ENCODE results near the gene PLA2R1.
"Not testable (repeated sequence)": the region's sequence is repeated elsewhere in the genome, so short reads cannot be mapped to it uniquely, and the experiment has no call there.

Gene PLA2R1

GRCh38 chr2:160063879-160064612 is 1.6 kb upstream of the PLA2R1 start:
- DNase-seq (ENCODE audit: low spot score), result no peak

GRCh38 chr2:160063271-160063670 is 856 bp upstream of the PLA2R1 start:
- no peak for DNase-seq (ENCODE audit: low spot score)

- no peak for DNase-seq (ENCODE audit: low spot score)
Measured at GRCh38 chr2:160061944-160062291, 497 bp downstream of the PLA2R1 start.

GRCh38 chr2:160061533-160061932 is 882 bp downstream of the PLA2R1 start:
- no peak for DNase-seq (ENCODE audit: low spot score)

GRCh38 chr2:160060297-160060696 is 2.1 kb downstream of the PLA2R1 start:
- no peak for DNase-seq (ENCODE audit: low spot score)

- no peak for DNase-seq (ENCODE audit: low spot score)
Measured at GRCh38 chr2:160057356-160057755, 5.1 kb downstream of the PLA2R1 start.

- DNase-seq (ENCODE audit: low spot score), result no peak
Measured at GRCh38 chr2:160055726-160056108, 6.7 kb downstream of the PLA2R1 start.

- DNase-seq (ENCODE audit: low spot score), result no peak
Measured at GRCh38 chr2:160054984-160055725, 7.3 kb downstream of the PLA2R1 start.

GRCh38 chr2:160053946-160054345 is 8.5 kb downstream of the PLA2R1 start:
- no peak for DNase-seq (ENCODE audit: low spot score)

- DNase-seq (ENCODE audit: low spot score), result no peak
Measured at GRCh38 chr2:160052531-160052930, 9.9 kb downstream of the PLA2R1 start.

- no peak for DNase-seq (ENCODE audit: low spot score)
Measured at GRCh38 chr2:160051371-160051800, 11.0 kb downstream of the PLA2R1 start.

GRCh38 chr2:160050147-160050546 is 12.3 kb downstream of the PLA2R1 start:
- DNase-seq (ENCODE audit: low spot score), result no peak

- DNase-seq (ENCODE audit: low spot score), result no peak
Measured at GRCh38 chr2:160045703-160046210, 16.7 kb downstream of the PLA2R1 start.

- DNase-seq (ENCODE audit: low spot score), result no peak
Measured at GRCh38 chr2:160044728-160045127, 17.7 kb downstream of the PLA2R1 start.

GRCh38 chr2:160043265-160043664 is 19.1 kb downstream of the PLA2R1 start:
- no peak for DNase-seq (ENCODE audit: low spot score)

- no peak for DNase-seq (ENCODE audit: low spot score)
Measured at GRCh38 chr2:160042054-160042453, 20.4 kb downstream of the PLA2R1 start.

GRCh38 chr2:160041091-160041490 is 21.3 kb downstream of the PLA2R1 start:
- DNase-seq (ENCODE audit: low spot score), result no peak

- no peak for DNase-seq (ENCODE audit: low spot score)
Measured at GRCh38 chr2:160039166-160039903, 23.1 kb downstream of the PLA2R1 start.

- DNase-seq (ENCODE audit: low spot score), result not testable (repeated sequence)
Measured at GRCh38 chr2:160038662-160039061, 23.8 kb downstream of the PLA2R1 start.

GRCh38 chr2:160036736-160037135 is 25.7 kb downstream of the PLA2R1 start:
- DNase-seq (ENCODE audit: low spot score), result no peak

GRCh38 chr2:160035125-160035524 is 27.3 kb downstream of the PLA2R1 start:
- no peak for DNase-seq (ENCODE audit: low spot score)

GRCh38 chr2:160034396-160034795 is 28.0 kb downstream of the PLA2R1 start:
- no peak for DNase-seq (ENCODE audit: low spot score)

Data from CD4-positive, alpha-beta T cell treated with Interleukin-2 at 100 ng/mL for 4 hours (primary cell).